Measurements from ENCODE around the gene RFNG.

Gene RFNG

GRCh38 chr17:82016061-82016874 is 35.3 kb downstream of the RFNG start:
- DNase-seq (ENCODE audit: low read depth in 3 of 3, low spot score in 1 of 3): no peak

GRCh38 chr17:82015311-82015971 is 36.2 kb downstream of the RFNG start:
- DNase-seq (ENCODE audit: low read depth in 3 of 3, low spot score in 1 of 3): no peak

GRCh38 chr17:82014971-82015310 is 36.7 kb downstream of the RFNG start:
- no peak for DNase-seq (ENCODE audit: low read depth in 3 of 3, low spot score in 1 of 3)

- no peak for DNase-seq (ENCODE audit: low read depth in 3 of 3, low spot score in 1 of 3)
These were observed 37.2 kb downstream of the RFNG start for GRCh38 chr17:82014432-82014831.

GRCh38 chr17:82013772-82014321 is 37.8 kb downstream of the RFNG start:
- DNase-seq (ENCODE audit: low read depth in 3 of 3, low spot score in 1 of 3): no peak

GRCh38 chr17:82013341-82013740 is 38.3 kb downstream of the RFNG start:
- DNase-seq (ENCODE audit: low read depth in 3 of 3, low spot score in 1 of 3): no peak

- DNase-seq (ENCODE audit: low read depth in 3 of 3, low spot score in 1 of 3): no peak
These were observed 38.8 kb downstream of the RFNG start for GRCh38 chr17:82012640-82013295.

GRCh38 chr17:82012261-82012639 is 39.4 kb downstream of the RFNG start:
- DNase-seq (ENCODE audit: low read depth in 3 of 3, low spot score in 1 of 3): no peak

- DNase-seq (ENCODE audit: low read depth in 3 of 3, low spot score in 1 of 3): no peak
These were observed 39.9 kb downstream of the RFNG start for GRCh38 chr17:82011617-82012187.

GRCh38 chr17:82010575-82011525 is 40.8 kb downstream of the RFNG start:
- no peak for DNase-seq (ENCODE audit: low read depth in 3 of 3, low spot score in 1 of 3)

- DNase-seq (ENCODE audit: low read depth in 3 of 3, low spot score in 1 of 3): no peak
These were observed 42.2 kb downstream of the RFNG start for GRCh38 chr17:82009413-82009812.

- DNase-seq (ENCODE audit: low read depth in 3 of 3, low spot score in 1 of 3): no peak
These were observed 42.6 kb downstream of the RFNG start for GRCh38 chr17:82008941-82009405.

GRCh38 chr17:82008258-82008940 is 43.2 kb downstream of the RFNG start:
- no peak for DNase-seq (ENCODE audit: low read depth in 3 of 3, low spot score in 1 of 3)

GRCh38 chr17:82007495-82008257 is 43.9 kb downstream of the RFNG start:
- no peak for DNase-seq (ENCODE audit: low read depth in 3 of 3, low spot score in 1 of 3)

GRCh38 chr17:82007228-82007494 is 44.5 kb downstream of the RFNG start:
- no peak for DNase-seq (ENCODE audit: low read depth in 3 of 3, low spot score in 1 of 3)

- DNase-seq (ENCODE audit: low read depth in 3 of 3, low spot score in 1 of 3): no peak
These were observed 45.0 kb downstream of the RFNG start for GRCh38 chr17:82006468-82007227.

- DNase-seq (ENCODE audit: low read depth in 3 of 3, low spot score in 1 of 3): no peak
These were observed 45.8 kb downstream of the RFNG start for GRCh38 chr17:82005701-82006348.
